GM12878 (cell line): ENCODE results near the gene BRD2. TPM values are rescaled to one million over a fixed set of nuclear protein-coding genes. Genes with fewer than 3 reads are reported as not detected.

Experiments
- ATAC-seq: fragments of 200-7000 bp; cut with Tn5 transposase; 3 replicates; pipeline ENCODE4 v1.9.1; 2020; ENCODE audit warnings: mild to moderate bottlenecking, moderate library complexity
- BruUV-seq: library from RNA; stranded (reverse); fragments of 400-500 nt; replicated peaks from 2 replicates; lab custom pipeline; 2021; lab: Mats Ljungman, UMichigan
- CTCF ChIA-PET: fragments of 300-600 bp; sonication (Branson Sonifier 250); formaldehyde crosslinking; extraction: SDS; loops from one replicate; lab custom pipeline; 2021; ENCODE audit warnings: inconsistent platforms; lab: Yijun Ruan, JAX
- POLR2A ChIA-PET: fragments of 350-600 bp; formaldehyde crosslinking; extraction: SDS; loops from one replicate; lab custom pipeline; 2021; ENCODE audit warnings: inconsistent platforms; lab: Charles Lee
- RAD21 ChIA-PET: fragments of 300-600 bp; sonication (Branson Sonifier 250); formaldehyde crosslinking; loops from one replicate; lab custom pipeline; 2023; ENCODE audit warnings: antibody characterized with exemption; ENCODE audit not compliant: unreplicated experiment; lab: Charles Lee
- SMC1A ChIA-PET: fragments of 300-600 bp; sonication (Branson Sonifier 250); formaldehyde crosslinking; loops from one replicate; lab custom pipeline; 2023; ENCODE audit not compliant: unreplicated experiment, uncharacterized antibody; lab: Charles Lee
- DNase-seq: peaks from one replicate; pipeline ENCODE4 v3.0.0-alpha.2; 2011; ENCODE audit warnings: low read depth, low spot score
- FAIRE-seq: peaks from 3 replicates; lab custom pipeline; 2011; peaks lifted over from hg19 to GRCh38; lab: Jason Lieb, UNC
- H2AFZ ChIP-seq: 2 replicates; pipeline ENCODE4 v1.6.0; 2011; ENCODE audit warnings: low read depth, low read length, control low read depth; ENCODE audit not compliant: control insufficient read depth
- H3K27ac ChIP-seq: 2 replicates; pipeline ENCODE4 v1.5.1; 2011; ENCODE audit warnings: control low read depth; ENCODE audit not compliant: control insufficient read depth, insufficient read depth
- H3K27me3 ChIP-seq, 2 experiments: replicated peaks in 1 of 2; 2 replicates each; pipeline versions ENCODE4 v1.6.0 to v1.6.1; 2011; ENCODE audit warnings: low read length in 1 of 2; ENCODE audit not compliant: control insufficient read depth in 2 of 2, insufficient read depth in 2 of 2
- H3K36me3 ChIP-seq, 2 experiments: 2 replicates each; pipeline ENCODE4 v1.5.1; 2011; ENCODE audit warnings: low read length in 1 of 2; ENCODE audit not compliant: control insufficient read depth in 2 of 2, insufficient read depth in 2 of 2
- H3K4me1 ChIP-seq: 2 replicates; pipeline ENCODE4 v1.6.1; 2011; ENCODE audit warnings: mild to moderate bottlenecking, low read length, moderate library complexity, mixed read lengths; ENCODE audit not compliant: control insufficient read depth, insufficient read depth
- H3K4me2 ChIP-seq: 2 replicates; pipeline ENCODE4 v1.6.0; 2011; ENCODE audit warnings: control low read depth; ENCODE audit not compliant: control insufficient read depth, insufficient read depth
- H3K4me3 ChIP-seq: fragments of 200-600 bp; sonication (generic); 2 replicates; pipeline ENCODE4 v1.5.1; 2016
- H3K79me2 ChIP-seq: 2 replicates; pipeline ENCODE4 v1.6.0; 2011; ENCODE audit warnings: low read length; ENCODE audit not compliant: control insufficient read depth, insufficient read depth
- H3K9ac ChIP-seq: 2 replicates; pipeline ENCODE4 v1.8.0; 2011; ENCODE audit warnings: low read length, control low read depth, mixed read lengths; ENCODE audit not compliant: control insufficient read depth, insufficient read depth
- H3K9me3 ChIP-seq: replicated peaks from 3 replicates; pipeline ENCODE4 v1.5.1; 2011; ENCODE audit warnings: mild to moderate bottlenecking, low read length; ENCODE audit not compliant: control insufficient read depth, insufficient read depth
- H4K20me1 ChIP-seq: 2 replicates; pipeline ENCODE4 v1.6.0; 2011; ENCODE audit not compliant: control insufficient read depth, insufficient read depth
- BCL11A ChIP-seq: IDR thresholded peaks from 2 replicates; pipeline ENCODE4 v1.6.1; 2011; ENCODE audit warnings: low read depth, low read length
- CREM ChIP-seq: IDR thresholded peaks from 2 replicates; pipeline ENCODE4 v1.6.1; 2014; ENCODE audit warnings: antibody characterized with exemption, low read depth
- ESRRA ChIP-seq: IDR thresholded peaks from 2 replicates; pipeline ENCODE4 v1.6.1; 2012; ENCODE audit warnings: mild to moderate bottlenecking, low read length, improper control_type of control experiment
- FOS ChIP-seq: IDR thresholded peaks from 3 replicates; pipeline ENCODE4 v1.6.1; 2011; ENCODE audit warnings: borderline replicate concordance; ENCODE audit not compliant: insufficient read length; ENCODE audit errors: extremely low read depth
- HCFC1 ChIP-seq: fragments of 150-350 bp; IDR thresholded peaks from 2 replicates; pipeline ENCODE4 v1.6.1; 2014; ENCODE audit warnings: low read length
- NBN ChIP-seq: fragments of 450-650 bp; IDR thresholded peaks from 2 replicates; pipeline ENCODE4 v1.6.1; 2016
- NR2C1 ChIP-seq: fragments of 450-650 bp; IDR thresholded peaks from 2 replicates; pipeline ENCODE4 v1.6.1; 2017; ENCODE audit warnings: antibody characterized with exemption, mild to moderate bottlenecking, moderate library complexity
- POLR2AphosphoS2 ChIP-seq: IDR thresholded peaks from 2 replicates; pipeline ENCODE4 v1.6.1; 2011; ENCODE audit warnings: low read depth, mild to moderate bottlenecking, low read length, improper control_type of control experiment, moderate library complexity
- TAF1 ChIP-seq: IDR thresholded peaks from 2 replicates; pipeline ENCODE4 v1.6.1; 2011; ENCODE audit warnings: mild to moderate bottlenecking, low read depth, low read length, borderline replicate concordance
- TCF3 ChIP-seq: IDR thresholded peaks from 2 replicates; pipeline ENCODE4 v1.6.1; 2012; ENCODE audit warnings: low read depth, mild to moderate bottlenecking, low read length, borderline replicate concordance; ENCODE audit not compliant: insufficient read depth
- TCF7 ChIP-seq: IDR thresholded peaks from 2 replicates; pipeline ENCODE4 v1.6.1; 2014; ENCODE audit warnings: antibody characterized with exemption, borderline replicate concordance
- ZBED1 ChIP-seq: IDR thresholded peaks from 2 replicates; pipeline ENCODE4 v1.6.1; 2016; ENCODE audit warnings: borderline replicate concordance
- ZBTB4 ChIP-seq: fragments of 450-650 bp; formaldehyde crosslinking; IDR thresholded peaks from 2 replicates; pipeline ENCODE4 v1.4.0; 2022; ENCODE audit warnings: mild to moderate bottlenecking, moderate library complexity
- ZNF687 ChIP-seq: fragments of 450-650 bp; IDR thresholded peaks from 2 replicates; pipeline ENCODE4 v1.6.1; 2017; ENCODE audit warnings: mild to moderate bottlenecking, moderate library complexity
- WGBS: methylation state at CpG from one replicate; pipeline ENCODE4 v1.1.6; 2016; ENCODE audit warnings: low lambda C conversion rate; ENCODE audit not compliant: insufficient replicate concordance, insufficient coverage; ENCODE audit errors: missing lambda C conversion rate; 5-methylcytosine and 5-hydroxymethylcytosine counted together
- in situ Hi-C: fragments of 300-500 bp; cut with MboI; formaldehyde crosslinking; loops from 9 replicates; pipeline ENCODE4 v1.14.3; 2018; ENCODE audit warnings: mixed read lengths
- intact Hi-C: fragments of 100-400 bp; cut with micrococcal nuclease; formaldehyde crosslinking; loops from one replicate; pipeline ENCODE4 v1.14.2; 2022; ENCODE audit not compliant: unreplicated experiment
- polyA plus RNA-seq, 11 experiments: library from polyadenylated mRNA; depleted of rRNA in 4 of 11; unstranded in 6 of 11; stranded (reverse) in 5 of 11; fragments of >200 nt; fragmentation: Nextera tagmentation in 4 of 11; fragmentation: Illumina TruSeq in 1 of 11; extraction: Ambion mirVana in 4 of 11; extraction: Trizol in 1 of 11; gene quantifications; 1 replicate in 1 of 11; 2 replicates in 10 of 11; pipeline versions ENCODE4 v1.2.1 to v1.2.3, GENCODE V29; 2011 to 2016; ENCODE audit warnings: inconsistent platforms in 2 of 11, missing spikeins in 2 of 11, low read depth in 1 of 11
- total RNA-seq, 4 experiments: library from RNA; depleted of rRNA in 3 of 4; stranded (reverse); fragments of >200 nt in 3 of 4; fragmentation: Illumina TruSeq in 1 of 4; extraction: Trizol in 1 of 4; gene quantifications; 2 replicates each; pipeline versions ENCODE4 v1.2.1 to v1.2.3, GENCODE V29; 2013 to 2021

The BRD2 gene
- total and polyA plus RNA-seq, 10 of the 15 experiments (the other 5 are each of a cell fraction or from before 2014, with no cell fraction given): 32.2 to 239 (median 139) TPM

- no peak for TF ChIP-seq HCFC1
- TF ChIP-seq TCF3: no peak
- TF ChIP-seq ZBED1: no peak
- no peak for TF ChIP-seq TAF1
- no peak for TF ChIP-seq NR2C1
- no peak for TF ChIP-seq FOS
- no peak for TF ChIP-seq BCL11A
- no peak for TF ChIP-seq TCF7
- no peak for TF ChIP-seq CREM
- TF ChIP-seq, all 136 proteins: peak for 0
Measured at GRCh38 chr6:32956176-32956575, 12.2 kb upstream of the BRD2 start (continued).

GRCh38 chr6:32960563-32960962 lies 7.8 kb upstream of the BRD2 start:
- no peaks in the 10 kb centered on the region for H3K27me3 ChIP-seq
- BruUV-seq: no TSS peak
- ChIA-PET SMC1A (interaction anchor here (1.6 to 5.5 kb wide), 2 partner anchors 23 to 27 kb away, joined by 4 to 33 read pairs; no protein-coding TSS in a partner anchor), CTCF (interaction anchor here (0.7 to 4.3 kb wide), 2 partner anchors 26 to 27 kb away, joined by 3 to 23 read pairs; no protein-coding TSS in a partner anchor), RAD21 (no interaction called here), POLR2A (interaction anchor here (1.0 to 4.4 kb wide), 3 partner anchors 9 to 19 kb away, joined by 3 to 15 read pairs (median 3); no protein-coding TSS in a partner anchor)
- H3K4me1 ChIP-seq: peaks cover 7% of the 10 kb centered on the region
- FAIRE-seq (no peak), DNase-seq (no peak), ATAC-seq (no peak)
- H2AFZ ChIP-seq: no peak overlapping the region
- in situ Hi-C loops (loop anchor here (25.0 kb wide), 2 partner anchors 1398 to 1702 kb away; partner anchors contain the start of gene LTA), intact Hi-C loops (no loop called here)
- 100% methylated on average over 3 of the region's 5 CpGs for WGBS
- H3K9me3 ChIP-seq: no peaks in the 10 kb centered on the region
- no peak overlapping the region for H3K4me3 ChIP-seq
- no peak overlapping the region for H3K9ac ChIP-seq
- H3K36me3 ChIP-seq: no peaks in the 10 kb centered on the region
- peaks cover 1% of the 10 kb centered on the region for H3K79me2 ChIP-seq
- H4K20me1 ChIP-seq: no peaks in the 10 kb centered on the region
- H3K27ac ChIP-seq: no peak overlapping the region
- H3K4me2 ChIP-seq: no peak overlapping the region
- TF ChIP-seq NBN (no peak), ESRRA (no peak), ZBTB4 (CRISPR knock-in tag) (no peak), ZNF687 (no peak), POLR2AphosphoS2 (no peak)
